Measurements from ENCODE around the gene PSENEN. TPM values are rescaled to one million over a fixed set of nuclear protein-coding genes. Genes with fewer than 3 reads are reported as not detected.
"Not testable (repeated sequence)": the region's sequence is repeated elsewhere in the genome, so short reads cannot be mapped to it uniquely, and the experiment has no call there.

The PSENEN gene
- polyA plus RNA-seq, 1 donor: 54.4 TPM

GRCh38 chr19:35767288-35768081 lies 22.0 kb downstream of the PSENEN start:
- DNase-seq: peak; percentile 68

DNA sequence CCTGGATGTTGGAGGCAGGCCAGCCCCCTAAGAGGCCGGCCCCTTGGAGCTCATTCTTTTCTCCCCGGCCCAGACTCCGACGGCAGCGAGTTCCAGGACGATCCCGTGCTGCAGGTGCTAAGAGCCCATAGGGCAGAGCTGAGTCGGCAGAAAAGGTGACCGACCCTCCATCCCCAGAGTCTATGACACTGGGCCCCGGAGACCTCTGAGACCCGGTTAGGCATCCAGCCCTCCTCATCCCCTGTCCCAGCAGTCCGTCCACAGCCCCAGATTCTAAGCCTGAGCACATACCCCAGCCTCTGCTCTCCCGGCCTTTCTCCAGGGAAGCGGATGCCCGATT lies 22.6 kb downstream of the PSENEN start:
- no peak for DNase-seq

DNA sequence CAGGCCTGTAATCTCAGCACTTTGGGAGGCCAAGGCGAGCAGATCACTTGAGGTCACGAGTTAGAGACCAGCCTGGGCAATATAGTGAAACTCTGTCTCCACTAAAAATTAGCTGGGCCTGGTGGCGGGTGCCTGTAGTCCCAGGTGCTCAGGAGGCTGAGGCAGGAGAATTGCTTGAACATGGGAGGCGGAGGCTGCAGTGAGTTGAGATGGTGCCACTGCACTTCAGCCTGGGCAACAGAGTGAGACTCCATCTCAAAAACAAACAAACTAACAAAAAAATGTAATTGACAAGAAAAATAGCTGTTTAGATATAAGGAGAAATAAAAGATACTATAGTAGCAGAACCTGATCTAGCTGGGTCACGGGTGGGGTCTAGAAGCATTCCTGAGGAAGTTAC lies 26.9 kb downstream of the PSENEN start:
- DNase-seq: not testable (repeated sequence)

DNA sequence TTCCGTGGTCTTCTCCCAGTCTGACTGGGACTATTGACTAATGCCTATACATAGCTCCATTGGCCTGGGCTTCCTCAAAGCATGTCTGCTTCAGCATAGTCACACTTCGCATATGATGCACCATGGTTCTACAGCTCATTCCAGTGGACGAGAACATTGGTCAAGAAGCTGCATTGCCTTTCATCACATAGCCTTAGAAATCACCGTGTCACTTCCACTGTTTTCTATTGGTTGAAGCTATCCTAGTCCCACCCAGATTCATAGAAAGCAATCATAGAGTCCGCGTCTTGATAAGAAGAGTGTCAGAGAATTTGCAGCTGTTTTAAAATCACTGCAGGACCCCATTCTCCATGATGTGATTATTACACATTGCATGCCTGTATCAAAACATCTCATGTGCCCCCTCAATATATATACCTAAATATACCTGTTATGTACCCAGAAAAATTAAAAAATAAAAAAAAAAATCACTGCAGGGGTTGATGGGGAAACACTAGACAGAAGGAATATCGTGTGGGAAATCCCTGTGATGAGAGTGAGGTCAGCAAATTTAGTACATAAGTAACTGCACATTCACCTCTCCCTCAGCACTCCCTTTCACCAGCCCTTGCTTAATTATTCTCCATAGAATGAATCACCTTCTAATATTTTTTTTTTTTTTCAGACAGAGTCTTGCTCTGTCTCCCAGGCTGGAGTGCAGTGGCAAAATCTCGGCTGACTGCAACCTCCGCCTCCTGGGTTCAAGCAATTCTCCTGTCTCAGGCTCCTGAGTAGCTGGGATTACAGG lies 27.8 kb downstream of the PSENEN start:
- no peak for DNase-seq

- DNase-seq: no peak
Measured at GRCh38 chr19:35774274-35775045, 29.0 kb downstream of the PSENEN start.

- DNase-seq: no peak
Measured at GRCh38 chr19:35775046-35775297, 29.5 kb downstream of the PSENEN start.

DNA sequence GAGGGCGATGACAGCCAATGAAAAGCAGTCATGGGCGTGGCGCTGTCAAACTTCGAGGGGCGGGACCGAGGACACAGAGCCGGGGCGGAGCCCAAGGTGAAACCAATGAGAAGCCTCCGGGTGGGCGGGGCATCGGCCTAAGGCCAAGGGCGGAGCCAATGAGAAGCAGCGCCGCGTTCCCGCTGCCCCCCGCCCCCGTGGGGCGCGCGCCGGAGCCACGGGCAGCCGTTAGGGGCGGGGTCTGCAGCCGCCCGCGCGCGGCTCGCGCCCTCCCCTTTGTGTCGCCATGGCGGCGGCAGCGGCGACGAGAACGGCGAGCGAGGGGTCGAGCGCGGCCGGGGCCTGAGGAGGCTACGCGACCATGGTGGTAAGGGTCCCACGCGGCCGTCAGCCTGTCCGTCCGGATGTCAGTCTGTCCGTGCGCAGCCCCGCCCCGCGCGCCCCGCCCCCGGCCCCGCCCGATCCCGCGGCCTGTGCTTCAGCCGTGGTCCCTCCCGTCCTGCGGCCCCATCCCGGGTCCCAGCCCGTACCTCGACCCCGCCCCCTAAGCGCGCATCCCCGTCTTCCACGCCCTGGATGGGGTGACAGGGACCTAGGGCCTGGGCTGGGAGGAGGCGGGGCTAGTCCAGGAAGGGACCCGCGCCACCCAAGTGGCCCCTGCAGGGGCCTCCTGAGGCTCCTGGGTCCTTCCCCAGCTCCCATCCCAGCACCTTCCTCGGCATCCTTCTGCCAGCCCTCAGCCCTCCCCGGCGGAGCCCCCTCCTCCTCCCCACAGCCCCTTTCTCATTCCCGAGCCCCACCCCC lies 30.0 kb downstream of the PSENEN start, which contains the start of gene ARHGAP33:
ARHGAP33 (plus strand) TSS at position 267 of the 804 bp plus-strand sequence; CDS start at position 362, 95 bp downstream.
- DNase-seq: peak; percentile 99

DNA sequence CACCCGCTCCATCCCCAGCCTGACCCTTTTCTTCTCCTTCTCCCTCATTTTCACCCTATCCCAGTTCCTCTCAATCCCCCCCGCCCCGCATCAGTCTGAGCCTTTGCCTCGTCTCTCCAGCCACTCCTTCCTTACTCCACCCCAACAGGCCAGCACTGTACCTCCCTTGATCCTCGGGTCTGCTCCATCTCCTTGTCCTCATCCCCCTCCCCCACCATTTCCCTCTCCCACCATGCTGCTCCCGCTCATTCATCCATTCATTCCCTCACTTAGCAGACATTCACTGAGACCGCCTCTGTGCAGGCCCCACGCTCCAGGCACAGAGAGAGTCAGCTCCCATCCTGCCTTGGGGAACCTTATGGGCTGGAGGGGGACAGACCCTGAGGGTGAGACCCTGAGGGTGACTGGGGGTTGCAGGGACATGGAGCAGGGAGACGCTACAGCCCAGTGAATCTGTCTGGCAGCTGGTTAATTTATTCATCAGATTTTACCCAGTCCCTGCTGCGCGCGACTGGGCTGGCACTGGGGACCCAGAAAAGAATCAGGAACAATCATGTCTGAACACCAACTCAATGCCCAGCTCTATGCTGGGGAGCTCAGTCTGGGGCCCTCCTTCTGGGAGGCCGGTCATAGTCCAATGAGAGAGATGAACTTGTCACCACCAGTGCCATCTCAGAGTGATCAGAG lies 30.8 kb downstream of the PSENEN start:
- no peak for DNase-seq

- DNase-seq: no peak
Measured at GRCh38 chr19:35777086-35777841, 31.8 kb downstream of the PSENEN start.

- DNase-seq: no peak
Measured at GRCh38 chr19:35777961-35778360, 32.5 kb downstream of the PSENEN start.

DNA sequence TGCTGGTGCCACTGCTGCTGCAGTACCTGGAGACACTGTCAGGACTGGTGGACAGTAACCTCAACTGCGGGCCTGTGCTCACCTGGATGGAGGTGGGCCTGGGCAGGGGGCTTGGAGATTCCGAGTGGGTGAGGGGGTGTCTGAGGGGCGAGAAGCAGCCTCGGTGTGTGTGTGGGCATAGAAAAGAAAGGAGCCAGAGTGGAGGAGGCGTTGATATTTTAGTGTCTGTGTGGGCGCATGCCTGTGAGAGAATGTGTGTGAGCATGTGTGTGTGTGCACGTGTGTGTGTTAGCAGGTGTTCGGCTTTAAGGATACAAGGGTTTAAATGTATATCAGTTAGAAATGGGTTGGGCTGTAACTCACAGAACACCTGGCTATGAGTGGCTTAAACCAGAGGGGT lies 33.6 kb downstream of the PSENEN start:
- no peak for DNase-seq

DNA sequence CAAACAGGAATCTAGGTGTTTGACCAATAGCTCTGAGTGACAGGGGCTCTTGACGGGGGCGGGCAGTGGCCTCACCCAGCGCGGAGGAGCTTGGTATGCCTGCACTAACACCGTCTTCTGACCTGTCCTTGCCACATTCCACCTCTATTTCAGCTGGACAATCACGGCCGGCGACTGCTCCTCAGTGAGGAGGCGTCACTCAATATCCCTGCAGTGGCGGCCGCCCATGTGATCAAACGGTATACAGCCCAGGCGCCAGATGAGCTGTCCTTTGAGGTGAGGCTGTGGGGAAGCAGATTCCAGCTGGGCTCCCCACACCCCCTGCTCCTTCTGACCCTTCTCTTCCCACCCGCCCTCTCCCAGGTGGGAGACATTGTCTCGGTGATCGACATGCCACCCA lies 34.6 kb downstream of the PSENEN start:
- DNase-seq: no peak

- no peak for DNase-seq
Measured at GRCh38 chr19:35780717-35781116, 35.3 kb downstream of the PSENEN start.

GRCh38 chr19:35781650-35782049 lies 36.2 kb downstream of the PSENEN start:
- DNase-seq: no peak

- DNase-seq: no peak
Measured at GRCh38 chr19:35782589-35782988, 37.1 kb downstream of the PSENEN start.

DNA sequence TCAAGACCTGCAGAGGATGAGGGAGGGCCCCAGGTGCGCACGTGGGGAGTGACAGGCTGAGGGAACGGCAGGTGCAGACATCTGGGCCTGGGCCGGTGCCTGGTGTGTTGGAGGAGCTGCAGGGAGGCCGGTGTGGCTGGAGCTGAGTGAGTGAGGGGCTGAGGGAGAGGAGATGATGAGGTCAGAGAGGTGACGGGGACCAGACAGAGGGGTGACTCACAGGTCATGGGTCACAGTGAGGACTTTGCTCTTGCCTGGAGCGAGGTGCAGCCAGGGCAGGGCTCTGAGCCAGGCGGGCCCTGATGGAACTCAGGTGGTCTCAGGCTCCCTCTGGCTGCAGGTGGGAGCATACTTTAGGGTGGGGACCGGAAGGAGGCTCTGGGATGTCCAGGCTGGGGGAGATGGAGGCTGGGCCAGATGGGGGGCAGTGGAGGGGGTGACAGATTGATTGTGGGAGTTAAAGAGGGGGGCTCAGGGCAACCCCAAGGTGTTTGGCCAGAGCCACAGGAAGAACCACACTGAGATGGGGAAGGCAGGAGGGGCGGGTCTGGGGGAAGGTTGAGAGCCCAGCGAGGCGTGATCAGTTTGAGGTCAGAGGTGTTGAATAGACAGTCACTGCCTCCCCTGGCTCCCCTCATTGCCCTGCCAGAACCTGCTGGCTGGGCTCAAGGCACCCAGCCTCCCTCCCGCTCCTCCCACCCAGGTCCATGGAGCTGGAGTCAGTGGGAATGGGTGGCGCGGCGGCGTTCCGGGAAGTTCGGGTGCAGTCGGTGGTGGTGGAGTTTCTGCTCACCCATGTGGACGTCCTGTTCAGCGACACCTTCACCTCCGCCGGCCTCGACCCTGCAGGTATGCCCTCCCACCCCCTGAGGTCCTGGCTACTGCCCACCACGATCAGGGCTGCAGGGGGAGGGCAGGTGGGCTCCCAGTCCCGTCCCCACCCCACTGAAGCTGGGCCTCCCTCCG lies 38.3 kb downstream of the PSENEN start:
- DNase-seq: no peak

DNA sequence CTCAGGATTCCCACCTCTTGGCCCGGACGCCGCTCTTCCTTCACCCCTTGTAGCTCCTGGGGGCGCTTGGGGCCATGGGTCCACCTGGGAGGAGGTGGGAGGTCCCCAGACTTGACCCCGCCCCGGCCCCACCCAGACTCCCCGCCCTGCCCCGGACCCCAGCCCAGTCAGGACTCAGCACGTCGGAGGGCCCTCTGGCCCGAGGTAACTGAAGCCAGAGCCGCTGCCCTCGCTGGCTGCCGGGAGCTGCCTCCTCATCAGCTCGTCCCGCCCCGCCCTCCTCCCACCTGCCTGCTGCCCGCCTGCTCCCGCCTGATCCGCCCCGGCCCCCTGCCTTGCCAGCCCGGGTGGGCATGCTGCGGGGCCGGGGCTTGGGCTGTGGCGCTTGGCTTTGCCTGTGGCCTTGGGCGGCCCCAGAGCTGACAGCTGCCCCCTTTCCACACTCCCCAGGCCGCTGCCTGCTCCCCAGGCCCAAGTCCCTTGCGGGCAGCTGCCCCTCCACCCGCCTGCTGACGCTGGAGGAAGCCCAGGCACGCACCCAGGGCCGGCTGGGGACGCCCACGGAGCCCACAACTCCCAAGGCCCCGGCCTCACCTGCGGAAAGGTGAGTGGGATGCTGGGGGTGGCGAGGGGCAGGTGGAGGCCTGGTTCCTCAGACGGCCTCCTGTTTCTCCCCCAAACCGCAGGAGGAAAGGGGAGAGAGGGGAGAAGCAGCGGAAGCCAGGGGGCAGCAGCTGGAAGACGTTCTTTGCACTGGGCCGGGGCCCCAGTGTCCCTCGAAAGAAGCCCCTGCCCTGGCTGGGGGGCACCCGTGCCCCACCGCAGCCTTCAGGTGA lies 39.3 kb downstream of the PSENEN start:
- DNase-seq: no peak

DNA sequence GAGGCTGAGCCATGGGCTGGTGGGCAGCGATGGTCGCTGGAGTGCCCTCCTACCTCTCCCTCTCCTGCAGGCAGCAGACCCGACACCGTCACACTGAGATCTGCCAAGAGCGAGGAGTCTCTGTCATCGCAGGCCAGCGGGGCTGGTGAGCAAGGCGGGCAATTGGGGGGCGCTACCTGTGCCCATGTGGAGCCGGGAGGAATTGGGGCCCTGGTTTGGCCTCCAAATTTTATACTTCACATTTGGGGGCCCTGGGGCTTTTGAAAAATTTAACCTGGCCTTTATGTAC lies 39.8 kb downstream of the PSENEN start:
- DNase-seq: no peak

All from left kidney (tissue), 2 donors.